ENCODE data around the gene PCAT6. TPM values are rescaled to one million over a fixed set of nuclear protein-coding genes. Genes with fewer than 3 reads are reported as not detected.
"Not testable (repeated sequence)": the region's sequence is repeated elsewhere in the genome, so short reads cannot be mapped to it uniquely, and the experiment has no call there.

The PCAT6 gene
- total RNA-seq, 1 donor from 2014 or later: 1.6 TPM

GRCh38 chr1:202810193-202810614 lies 550 bp upstream of the PCAT6 start:
- Mint-ChIP-seq H3K27me3 (ENCODE audit: low read depth) (peaks cover 19% of the 10 kb centered on the region), H3K36me3 (ENCODE audit: low read depth) (peaks cover 6% of the 10 kb centered on the region)

GRCh38 chr1:202811296-202812175 lies 782 bp downstream of the PCAT6 start:
- no peak for DNase-seq (ENCODE audit: low spot score)
- intact Hi-C loops (cut with micrococcal nuclease): loop anchor here (2.0 kb wide), 1 partner anchor 145 kb away; no protein-coding TSS in a partner anchor
- peaks cover 1% of the 10 kb centered on the region for H3K36me3 Mint-ChIP-seq (ENCODE audit: low read depth)

More at GRCh38 chr1:202810193-202810614, 550 bp upstream of the PCAT6 start:
- no peak for DNase-seq (ENCODE audit: low spot score)
- Mint-ChIP-seq H3K4me3 (ENCODE audit: low read depth) (peak overlapping the region; percentile 92), H3K27ac (peak overlapping the region; percentile 3), H3K4me1 (ENCODE audit: low read depth) (peaks cover 39% of the 10 kb centered on the region), H3K9me3 (no peaks in the 10 kb centered on the region)
- intact Hi-C loops (cut with micrococcal nuclease): loop anchor here (1.0 to 2.0 kb wide), 3 partner anchors 51 to 147 kb away; partner anchors contain the start of gene RABIF

GRCh38 chr1:202812176-202813026 lies 1.6 kb downstream of the PCAT6 start:
- H3K4me3 Mint-ChIP-seq (ENCODE audit: low read depth): peak overlapping the region; percentile 92
- H3K27me3 Mint-ChIP-seq (ENCODE audit: low read depth): peaks cover 32% of the 10 kb centered on the region
- H3K9me3 Mint-ChIP-seq: no peaks in the 10 kb centered on the region
- H3K4me1 Mint-ChIP-seq (ENCODE audit: low read depth): peaks cover 27% of the 10 kb centered on the region
- DNase-seq (ENCODE audit: low spot score): no peak
- no peak overlapping the region for H3K27ac Mint-ChIP-seq
- intact Hi-C loops (cut with micrococcal nuclease): no loop called here
- no peaks in the 10 kb centered on the region for H3K36me3 Mint-ChIP-seq (ENCODE audit: low read depth)

More at GRCh38 chr1:202811296-202812175, 782 bp downstream of the PCAT6 start:
- peak overlapping the region; percentile 80 for H3K27ac Mint-ChIP-seq
- H3K9me3 Mint-ChIP-seq: no peaks in the 10 kb centered on the region
- peak overlapping the region; percentile 92 for H3K4me3 Mint-ChIP-seq (ENCODE audit: low read depth)
- H3K4me1 Mint-ChIP-seq (ENCODE audit: low read depth): peaks cover 28% of the 10 kb centered on the region
- H3K27me3 Mint-ChIP-seq (ENCODE audit: low read depth): peaks cover 25% of the 10 kb centered on the region

GRCh38 chr1:202815120-202815519 lies 4.4 kb downstream of the PCAT6 start:
- no peak for DNase-seq (ENCODE audit: low spot score)
- H3K9me3 Mint-ChIP-seq: no peaks in the 10 kb centered on the region
- H3K27me3 Mint-ChIP-seq (ENCODE audit: low read depth): peaks cover 42% of the 10 kb centered on the region
- H3K27ac Mint-ChIP-seq: no peak overlapping the region
- intact Hi-C loops (cut with micrococcal nuclease): no loop called here
- no peaks in the 10 kb centered on the region for H3K36me3 Mint-ChIP-seq (ENCODE audit: low read depth)
- no peak overlapping the region for H3K4me3 Mint-ChIP-seq (ENCODE audit: low read depth)
- peaks cover 14% of the 10 kb centered on the region for H3K4me1 Mint-ChIP-seq (ENCODE audit: low read depth)

- intact Hi-C loops (cut with micrococcal nuclease): no loop called here
- Mint-ChIP-seq H3K27me3 (ENCODE audit: low read depth) (peaks cover 43% of the 10 kb centered on the region), H3K4me3 (ENCODE audit: low read depth) (no peak overlapping the region), H3K27ac (no peak overlapping the region), H3K9me3 (no peaks in the 10 kb centered on the region), H3K4me1 (ENCODE audit: low read depth) (no peaks in the 10 kb centered on the region), H3K36me3 (ENCODE audit: low read depth) (no peaks in the 10 kb centered on the region)
- no peak for DNase-seq (ENCODE audit: low spot score)
Observed at GRCh38 chr1:202818819-202819218, 8.1 kb downstream of the PCAT6 start.

GRCh38 chr1:202821467-202821866 lies 10.7 kb downstream of the PCAT6 start:
- Mint-ChIP-seq H3K4me1 (ENCODE audit: low read depth) (no peaks in the 10 kb centered on the region), H3K36me3 (ENCODE audit: low read depth) (no peaks in the 10 kb centered on the region), H3K27ac (no peak overlapping the region), H3K9me3 (no peaks in the 10 kb centered on the region), H3K4me3 (ENCODE audit: low read depth) (no peak overlapping the region), H3K27me3 (ENCODE audit: low read depth) (peaks cover 49% of the 10 kb centered on the region)
- DNase-seq (ENCODE audit: low spot score): no peak
- intact Hi-C loops (cut with micrococcal nuclease): no loop called here

GRCh38 chr1:202825748-202826147 lies 15.0 kb downstream of the PCAT6 start:
- H3K27ac Mint-ChIP-seq: no peak overlapping the region
- H3K27me3 Mint-ChIP-seq (ENCODE audit: low read depth): peaks cover 33% of the 10 kb centered on the region
- no peaks in the 10 kb centered on the region for H3K9me3 Mint-ChIP-seq
- intact Hi-C loops (cut with micrococcal nuclease): no loop called here
- DNase-seq (ENCODE audit: low spot score): no peak
- H3K36me3 Mint-ChIP-seq (ENCODE audit: low read depth): no peaks in the 10 kb centered on the region
- no peaks in the 10 kb centered on the region for H3K4me1 Mint-ChIP-seq (ENCODE audit: low read depth)
- H3K4me3 Mint-ChIP-seq (ENCODE audit: low read depth): no peak overlapping the region

- H3K27ac Mint-ChIP-seq; H3K4me3 Mint-ChIP-seq (ENCODE audit: low read depth); intact Hi-C loops (cut with micrococcal nuclease); H3K36me3 Mint-ChIP-seq (ENCODE audit: low read depth); H3K9me3 Mint-ChIP-seq; H3K4me1 Mint-ChIP-seq (ENCODE audit: low read depth); DNase-seq (ENCODE audit: low spot score): not testable (repeated sequence)
- H3K27me3 Mint-ChIP-seq (ENCODE audit: low read depth): peaks cover 20% of the 10 kb centered on the region
Observed at GRCh38 chr1:202829223-202829622, 18.5 kb downstream of the PCAT6 start.

GRCh38 chr1:202831906-202832305 lies 21.2 kb downstream of the PCAT6 start:
- DNase-seq (ENCODE audit: low spot score): no peak
- peaks cover 5% of the 10 kb centered on the region for H3K27me3 Mint-ChIP-seq (ENCODE audit: low read depth)
- H3K27ac Mint-ChIP-seq: no peak overlapping the region
- peaks cover 32% of the 10 kb centered on the region for H3K4me1 Mint-ChIP-seq (ENCODE audit: low read depth)
- no peak overlapping the region for H3K4me3 Mint-ChIP-seq (ENCODE audit: low read depth)
- H3K9me3 Mint-ChIP-seq: no peaks in the 10 kb centered on the region
- no peaks in the 10 kb centered on the region for H3K36me3 Mint-ChIP-seq (ENCODE audit: low read depth)
- intact Hi-C loops (cut with micrococcal nuclease): no loop called here

GRCh38 chr1:202834771-202835547 lies 24.2 kb downstream of the PCAT6 start:
- H3K9me3 Mint-ChIP-seq: no peaks in the 10 kb centered on the region
- peaks cover 42% of the 10 kb centered on the region for H3K4me1 Mint-ChIP-seq (ENCODE audit: low read depth)
- H3K27ac Mint-ChIP-seq: peak overlapping the region; percentile 28
- intact Hi-C loops (cut with micrococcal nuclease): loop anchor here (2.0 kb wide), 1 partner anchor 28 kb away; no protein-coding TSS in a partner anchor
- peak overlapping the region; percentile 45 for H3K4me3 Mint-ChIP-seq (ENCODE audit: low read depth)
- no peak for DNase-seq (ENCODE audit: low spot score)
- no peaks in the 10 kb centered on the region for H3K27me3 Mint-ChIP-seq (ENCODE audit: low read depth)
- no peaks in the 10 kb centered on the region for H3K36me3 Mint-ChIP-seq (ENCODE audit: low read depth)

GRCh38 chr1:202835548-202836072 lies 24.9 kb downstream of the PCAT6 start:
- peaks cover 42% of the 10 kb centered on the region for H3K4me1 Mint-ChIP-seq (ENCODE audit: low read depth)
- peak; percentile 14 for DNase-seq (ENCODE audit: low spot score)
- no peaks in the 10 kb centered on the region for H3K9me3 Mint-ChIP-seq
- intact Hi-C loops (cut with micrococcal nuclease): loop anchor here (2.0 kb wide), 1 partner anchor 29 kb away; no protein-coding TSS in a partner anchor
- no peaks in the 10 kb centered on the region for H3K36me3 Mint-ChIP-seq (ENCODE audit: low read depth)
- peak overlapping the region; percentile 45 for H3K4me3 Mint-ChIP-seq (ENCODE audit: low read depth)
- H3K27me3 Mint-ChIP-seq (ENCODE audit: low read depth): no peaks in the 10 kb centered on the region
- H3K27ac Mint-ChIP-seq: peak overlapping the region; percentile 28
